A172 (cell line): ENCODE results near the gene PTPN1. TPM values are rescaled to one million over a fixed set of nuclear protein-coding genes. Genes with fewer than 3 reads are reported as not detected.
"Not testable (repeated sequence)": the region's sequence is repeated elsewhere in the genome, so short reads cannot be mapped to it uniquely, and the experiment has no call there.

Experiments used
- DNase-seq: peaks from one replicate; pipeline ENCODE4 v3.0.0-alpha.2; 2015; ENCODE audit warnings: low spot score
- total RNA-seq: library from RNA; depleted of rRNA; stranded (reverse); fragments of >200 nt; shearing (Covaris generic); gene quantifications from 2 replicates; pipeline ENCODE4 v1.2.3, GENCODE V29; 2014

Gene PTPN1
- total RNA-seq, 1 experiment from 2014 or later: 56.9 TPM

- DNase-seq: no peak
Observed at GRCh38 chr20:50608750-50609104, 98.5 kb downstream of the PTPN1 start.

- no peak for DNase-seq
Observed at GRCh38 chr20:50609438-50609989, 99.3 kb downstream of the PTPN1 start.

GRCh38 chr20:50610212-50610718, 100.1 kb downstream of the PTPN1 start:
- DNase-seq: no peak

GRCh38 chr20:50611128-50611810, 101.1 kb downstream of the PTPN1 start:
- no peak for DNase-seq

GRCh38 chr20:50613438-50614169, 103.4 kb downstream of the PTPN1 start:
- DNase-seq: no peak

GRCh38 chr20:50615407-50615806, 105.2 kb downstream of the PTPN1 start:
- no peak for DNase-seq

- DNase-seq: no peak
Observed at GRCh38 chr20:50617022-50617421, 106.8 kb downstream of the PTPN1 start.

GRCh38 chr20:50618537-50618936, 108.4 kb downstream of the PTPN1 start:
- no peak for DNase-seq

- not testable (repeated sequence) for DNase-seq
Observed at GRCh38 chr20:50620459-50620858, 110.3 kb downstream of the PTPN1 start.

- DNase-seq: no peak
Observed at GRCh38 chr20:50621068-50621665, 111.0 kb downstream of the PTPN1 start.

- no peak for DNase-seq
Observed at GRCh38 chr20:50624351-50625016, 114.3 kb downstream of the PTPN1 start.

GRCh38 chr20:50625986-50626677, 115.9 kb downstream of the PTPN1 start:
- peak; percentile 52 for DNase-seq

- no peak for DNase-seq
Observed at GRCh38 chr20:50627747-50628146, 117.6 kb downstream of the PTPN1 start.

- DNase-seq: no peak
Observed at GRCh38 chr20:50628332-50628731, 118.1 kb downstream of the PTPN1 start.

GRCh38 chr20:50628853-50629669, 118.9 kb downstream of the PTPN1 start:
- DNase-seq: no peak

- peak; percentile 41 for DNase-seq
Observed at GRCh38 chr20:50629670-50630045, 119.5 kb downstream of the PTPN1 start.

GRCh38 chr20:50630578-50631263, 120.5 kb downstream of the PTPN1 start:
- DNase-seq: no peak

GRCh38 chr20:50632236-50632635, 122.1 kb downstream of the PTPN1 start:
- DNase-seq: no peak

- DNase-seq: no peak
Observed at GRCh38 chr20:50632701-50633100, 122.5 kb downstream of the PTPN1 start.

- no peak for DNase-seq
Observed at GRCh38 chr20:50633361-50633760, 123.2 kb downstream of the PTPN1 start.
